ENCODE data around the gene RAPGEF6. TPM values are rescaled to one million over a fixed set of nuclear protein-coding genes. Genes with fewer than 3 reads are reported as not detected.

Gene RAPGEF6
- total RNA-seq, 1 experiment from 2014 or later, result 17.4 TPM

GRCh38 chr5:131579917-131580671 is 54.9 kb downstream of the RAPGEF6 start:
- no peak overlapping the region for H3K4me3 ChIP-seq (ENCODE audit: low read depth, low read length)
- Mint-ChIP-seq H3K27ac (ENCODE audit: unreplicated experiment) (no peak overlapping the region), H3K4me3 (ENCODE audit: unreplicated experiment) (no peak overlapping the region), H3K4me1 (ENCODE audit: low read depth, unreplicated experiment) (peaks cover 10% of the 10 kb centered on the region), H3K9me3 (ENCODE audit: unreplicated experiment) (peaks cover 20% of the 10 kb centered on the region), H3K27me3 (ENCODE audit: insufficient read depth, unreplicated experiment) (no peaks in the 10 kb centered on the region), H3K36me3 (ENCODE audit: insufficient read depth, unreplicated experiment) (peaks cover 24% of the 10 kb centered on the region)
- H3K36me3 ChIP-seq (ENCODE audit: control insufficient read depth, insufficient read depth, low read length), result peaks cover 1% of the 10 kb centered on the region; the same call in 1 of the 2 replicates
- peaks cover 6% of the 10 kb centered on the region; the same call in 1 of the 2 replicates for H3K9me3 ChIP-seq
- no peaks in the 10 kb centered on the region for H3K27me3 ChIP-seq (replicated peaks; ENCODE audit: control insufficient read depth, insufficient read depth, low read length)
- H3K4me1 ChIP-seq, result no peaks in the 10 kb centered on the region
- no peak for DNase-seq
- ChIA-PET POLR2A (no interaction called here), CTCF (interaction anchor here (1.2 kb wide), 1 partner anchor 10 kb away, joined by 3 read pairs; no protein-coding TSS in a partner anchor)
- intact Hi-C loops (cut with micrococcal nuclease; ENCODE audit: unreplicated experiment), result no loop called here
- BruUV-seq (replicated peaks), result no TSS peak
- TF ChIP-seq, protein P1, sequence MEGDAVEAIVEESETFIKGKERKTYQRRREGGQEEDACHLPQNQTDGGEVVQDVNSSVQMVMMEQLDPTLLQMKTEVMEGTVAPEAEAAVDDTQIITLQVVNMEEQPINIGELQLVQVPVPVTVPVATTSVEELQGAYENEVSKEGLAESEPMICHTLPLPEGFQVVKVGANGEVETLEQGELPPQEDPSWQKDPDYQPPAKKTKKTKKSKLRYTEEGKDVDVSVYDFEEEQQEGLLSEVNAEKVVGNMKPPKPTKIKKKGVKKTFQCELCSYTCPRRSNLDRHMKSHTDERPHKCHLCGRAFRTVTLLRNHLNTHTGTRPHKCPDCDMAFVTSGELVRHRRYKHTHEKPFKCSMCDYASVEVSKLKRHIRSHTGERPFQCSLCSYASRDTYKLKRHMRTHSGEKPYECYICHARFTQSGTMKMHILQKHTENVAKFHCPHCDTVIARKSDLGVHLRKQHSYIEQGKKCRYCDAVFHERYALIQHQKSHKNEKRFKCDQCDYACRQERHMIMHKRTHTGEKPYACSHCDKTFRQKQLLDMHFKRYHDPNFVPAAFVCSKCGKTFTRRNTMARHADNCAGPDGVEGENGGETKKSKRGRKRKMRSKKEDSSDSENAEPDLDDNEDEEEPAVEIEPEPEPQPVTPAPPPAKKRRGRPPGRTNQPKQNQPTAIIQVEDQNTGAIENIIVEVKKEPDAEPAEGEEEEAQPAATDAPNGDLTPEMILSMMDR (IDR thresholded peaks at IDR 0.05; ENCODE audit: insufficient read depth in 1 of 2, low read depth in 1 of 2, low read length in 1 of 2, severe bottlenecking in 1 of 2, unreplicated experiment in 1 of 2), result no peak

GRCh38 chr5:131575660-131576227 is 59.3 kb downstream of the RAPGEF6 start:
- no peak overlapping the region for H3K27ac Mint-ChIP-seq (ENCODE audit: unreplicated experiment)
- DNase-seq, result no peak
- no peak overlapping the region for H3K4me3 ChIP-seq (ENCODE audit: low read depth, low read length)
- H3K9me3 Mint-ChIP-seq (ENCODE audit: unreplicated experiment), result peaks cover 22% of the 10 kb centered on the region
- H3K36me3 Mint-ChIP-seq (ENCODE audit: insufficient read depth, unreplicated experiment), result peaks cover 12% of the 10 kb centered on the region
- H3K9me3 ChIP-seq, result no peaks in the 10 kb centered on the region
- intact Hi-C loops (cut with micrococcal nuclease; ENCODE audit: unreplicated experiment), result no loop called here
- H3K4me1 Mint-ChIP-seq (ENCODE audit: low read depth, unreplicated experiment), result peaks cover 10% of the 10 kb centered on the region
- no peak overlapping the region for H3K4me3 Mint-ChIP-seq (ENCODE audit: unreplicated experiment)
- CTCF ChIA-PET, result no interaction called here
- TF ChIP-seq, protein P1 (IDR thresholded peaks at IDR 0.05; ENCODE audit: insufficient read depth in 1 of 2, low read depth in 1 of 2, low read length in 1 of 2, severe bottlenecking in 1 of 2, unreplicated experiment in 1 of 2), result no peak
- H3K4me1 ChIP-seq, result no peaks in the 10 kb centered on the region
- no peaks in the 10 kb centered on the region; the same call in 1 of the 2 replicates for H3K36me3 ChIP-seq (ENCODE audit: control insufficient read depth, insufficient read depth, low read length)
- BruUV-seq (replicated peaks), result no TSS peak
- H3K27me3 Mint-ChIP-seq (ENCODE audit: insufficient read depth, unreplicated experiment), result no peaks in the 10 kb centered on the region
- H3K27me3 ChIP-seq (replicated peaks; ENCODE audit: control insufficient read depth, insufficient read depth, low read length), result no peaks in the 10 kb centered on the region
- POLR2A ChIA-PET, result no interaction called here

- POLR2A ChIA-PET, result no interaction called here
- intact Hi-C loops (cut with micrococcal nuclease; ENCODE audit: unreplicated experiment), result no loop called here
- CTCF ChIA-PET, result no interaction called here
These were observed 63.3 kb downstream of the RAPGEF6 start for GRCh38 chr5:131571669-131572168.

More at GRCh38 chr5:131571669-131572168, 63.3 kb downstream of the RAPGEF6 start:
- Mint-ChIP-seq H3K27me3 (ENCODE audit: insufficient read depth, unreplicated experiment) (no peaks in the 10 kb centered on the region), H3K4me1 (ENCODE audit: low read depth, unreplicated experiment) (no peaks in the 10 kb centered on the region), H3K9me3 (ENCODE audit: unreplicated experiment) (peaks cover 18% of the 10 kb centered on the region), H3K36me3 (ENCODE audit: insufficient read depth, unreplicated experiment) (no peaks in the 10 kb centered on the region), H3K27ac (ENCODE audit: unreplicated experiment) (no peak overlapping the region), H3K4me3 (ENCODE audit: unreplicated experiment) (no peak overlapping the region)
- no TSS peak for BruUV-seq (replicated peaks)
- no peaks in the 10 kb centered on the region; the same call in 1 of the 2 replicates for H3K36me3 ChIP-seq (ENCODE audit: control insufficient read depth, insufficient read depth, low read length)
- H3K9me3 ChIP-seq, result no peaks in the 10 kb centered on the region
- TF ChIP-seq, protein P1 (IDR thresholded peaks at IDR 0.05; ENCODE audit: insufficient read depth in 1 of 2, low read depth in 1 of 2, low read length in 1 of 2, severe bottlenecking in 1 of 2, unreplicated experiment in 1 of 2), result no peak
- no peak overlapping the region for H3K4me3 ChIP-seq (ENCODE audit: low read depth, low read length)
- DNase-seq, result no peak
- no peaks in the 10 kb centered on the region for H3K27me3 ChIP-seq (replicated peaks; ENCODE audit: control insufficient read depth, insufficient read depth, low read length)
- H3K4me1 ChIP-seq, result no peaks in the 10 kb centered on the region
